Pancreas (tissue), 10 donors: ENCODE results near the gene FIBIN. TPM values are rescaled to one million over a fixed set of nuclear protein-coding genes. Genes with fewer than 3 reads are reported as not detected.

Source experiments
- ATAC-seq, 4 donors: fragments of 200-7000 bp; cut with Tn5 transposase; one replicate each; pipeline versions ENCODE4 v1.8.0 to v1.9.1; 2020; ENCODE audit warnings: mild to moderate bottlenecking in 4 of 4, moderate library complexity in 4 of 4
- DNase-seq, 6 donors: peaks; one replicate each; pipeline ENCODE4 v3.0.0-alpha.2; 2020
- FAIRE-seq: peaks from 2 replicates; lab custom pipeline; 2012; peaks lifted over from hg19 to GRCh38; lab: Jason Lieb, UNC
- H3K27ac ChIP-seq, 4 donors: fragments of 200-600 bp; sonication (generic); 1 replicate in 3 of 4; 2 replicates in 1 of 4; pipeline versions ENCODE4 v1.5.0 to v1.8.0; 2020
- H3K27me3 ChIP-seq, 4 donors: fragments of 200-600 bp; one replicate each; pipeline ENCODE4 v1.8.0; 2021
- H3K36me3 ChIP-seq, 3 donors: fragments of 200-600 bp; sonication (generic) in 1 of 3; one replicate each; pipeline versions ENCODE4 v1.5.0 to v1.8.0; 2020 to 2021
- H3K4me1 ChIP-seq, 3 donors: fragments of 200-600 bp; one replicate each; pipeline ENCODE4 v1.8.0; 2021
- H3K4me3 ChIP-seq, 4 donors: fragments of 200-600 bp; sonication (generic) in 2 of 4; one replicate each; pipeline versions ENCODE4 v1.5.0 to v1.8.0; 2020 to 2021
- H3K9me3 ChIP-seq, 4 donors: fragments of 200-600 bp; one replicate each; pipeline ENCODE4 v1.8.0; 2021
- CTCF ChIP-seq, 4 donors: fragments of 200-600 bp; sonication (generic) in 3 of 4; IDR thresholded peaks; one replicate each; pipeline versions ENCODE4 v1.5.0 to v1.8.0; 2021; ENCODE audit warnings: antibody characterized with exemption in 4 of 4
- WGBS, 2 donors: extraction: QIAGEN DNeasy Blood & Tissue Kit; methylation state at CpG; one replicate each; pipeline ENCODE4 v1.1.7; 2013; 5-methylcytosine and 5-hydroxymethylcytosine counted together
- intact Hi-C, 3 donors: fragments of 100-400 bp; cut with DNase I; formaldehyde crosslinking; loops; one replicate each; pipeline versions ENCODE4 v1.11.1 to v1.14.2; 2022
- polyA plus RNA-seq, 2 donors: library from polyadenylated mRNA; stranded (reverse); fragments of 200-250 nt; gene quantifications; one replicate each; pipeline ENCODE4 v1.2.3, GENCODE V29; 2013
- total RNA-seq, 6 donors: library from RNA; stranded (reverse); fragmentation: NEBNext Ultra II Directional in 4 of 6; extraction: Animal tissue kit (Norgen Biotek cat#: 25700) in 4 of 6; gene quantifications; one replicate each; pipeline versions ENCODE4 v1.2.1 to v1.2.4, GENCODE V29; 2021 to 2023
- donor health status: healthy with polysubstance abuse.
- donor health status: DM: no; HTN: no; CAD: no; lungs with moderate emphysema.
- donor health status: DM: no; HTN: no; CAD: no.
- donor health status: control.
- donor health status: control.
- donor health status: Bipolar disorder and iron deficiency.
- donor health status: DM: yes; HTN: yes; CAD: no.
- donor health status: DM: no; HTN: no; CAD: no.
- donor health status: DM: no; HTN: no; CAD: no.
- donor health status: DM: yes; HTN: yes; CAD: no.

The FIBIN gene
- total and polyA plus RNA-seq, 8 donors, result 1.0 to 4.5 (median 2.0) TPM

GRCh38 chr11:27004103-27004502 is 10.2 kb downstream of the FIBIN start:
- Histone ChIP-seq H3K27ac (no peak overlapping the region), H3K4me3 (no peak overlapping the region), H3K4me1 (no peaks in the 10 kb centered on the region), H3K36me3 (no peaks in the 10 kb centered on the region), H3K27me3 (no peaks in the 10 kb centered on the region), H3K9me3 (no peaks in the 10 kb centered on the region)
- 77 to 81% methylated on average over 2 of the region's 2 CpGs for WGBS, 2 donors
- DNase-seq, result no peak
- no peak for TF ChIP-seq CTCF (IDR thresholded peaks at IDR 0.05)
- intact Hi-C loops, result no loop called here
- FAIRE-seq, result no peak
- no peak for ATAC-seq

- DNase-seq (no peak), FAIRE-seq (no peak), ATAC-seq (no peak)
- Histone ChIP-seq H3K4me1 (no peaks in the 10 kb centered on the region), H3K27me3 (no peaks in the 10 kb centered on the region), H3K9me3 (no peaks in the 10 kb centered on the region), H3K4me3 (no peak overlapping the region), H3K27ac (no peak overlapping the region), H3K36me3 (no peaks in the 10 kb centered on the region)
- TF ChIP-seq CTCF (IDR thresholded peaks at IDR 0.05), result no peak
- intact Hi-C loops, result no loop called here
These were observed 15.1 kb downstream of the FIBIN start for GRCh38 chr11:27008811-27009535.

DNA sequence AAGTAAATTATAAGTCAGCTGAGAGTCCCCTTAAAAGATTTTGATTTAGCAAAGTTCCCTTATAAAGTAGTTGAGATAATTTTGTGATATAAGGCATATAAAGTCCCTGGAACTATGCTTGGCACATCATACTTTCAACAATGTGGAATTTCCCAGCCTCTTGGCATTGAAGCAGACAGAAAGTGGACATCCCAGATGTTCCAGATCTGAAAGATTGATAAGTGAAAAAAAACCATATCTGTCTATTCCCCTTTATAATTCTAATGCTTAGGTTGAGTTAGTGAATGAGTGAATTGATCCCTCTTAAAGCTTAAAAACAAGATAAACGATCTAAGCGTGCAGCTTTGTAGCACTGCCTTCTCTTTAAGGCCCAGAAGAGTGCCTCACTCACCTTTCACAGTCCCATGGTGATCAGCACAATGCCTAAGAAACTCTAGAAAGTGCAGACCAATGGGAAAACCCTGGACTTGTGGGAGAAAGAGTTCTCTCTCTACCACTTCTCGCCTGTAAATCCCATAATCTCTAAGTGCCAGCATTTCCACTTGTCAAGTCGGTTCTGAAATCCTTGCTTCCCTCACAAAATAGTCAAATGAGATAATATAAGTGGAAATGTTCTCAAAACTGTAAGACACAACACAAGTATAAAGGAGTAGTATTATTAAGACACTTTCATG is 17.8 kb downstream of the FIBIN start:
- H3K27me3 ChIP-seq, result no peaks in the 10 kb centered on the region
- H3K4me3 ChIP-seq, result no peak overlapping the region
- no peak for FAIRE-seq
- H3K36me3 ChIP-seq, result no peaks in the 10 kb centered on the region
- TF ChIP-seq CTCF (IDR thresholded peaks at IDR 0.05), result no peak
- 56 to 66% methylated on average over 4 of the region's 4 CpGs for WGBS, 2 donors
- H3K9me3 ChIP-seq, result no peaks in the 10 kb centered on the region
- DNase-seq, result no peak
- no peak overlapping the region for H3K27ac ChIP-seq
- H3K4me1 ChIP-seq, result no peaks in the 10 kb centered on the region
- intact Hi-C loops, result no loop called here
- ATAC-seq, result no peak

- intact Hi-C loops, result no loop called here
- no peak overlapping the region for H3K4me3 ChIP-seq
- H3K4me1 ChIP-seq, result no peaks in the 10 kb centered on the region
- no peaks in the 10 kb centered on the region for H3K9me3 ChIP-seq
- H3K36me3 ChIP-seq, result no peaks in the 10 kb centered on the region
- TF ChIP-seq CTCF (IDR thresholded peaks at IDR 0.05), result no peak
- H3K27me3 ChIP-seq, result no peaks in the 10 kb centered on the region
- no peak for FAIRE-seq
- no peak for DNase-seq
- 10 to 12% methylated on average over 4 of the region's 4 CpGs for WGBS, 2 donors
- no peak overlapping the region for H3K27ac ChIP-seq
- ATAC-seq, result peak in 2 of 4 donors; percentile 47 to 51
These were observed 18.5 kb downstream of the FIBIN start for GRCh38 chr11:27012234-27012921.
